Chondrocyte (in vitro differentiated cells): ENCODE data around the gene RERE. TPM values are rescaled to one million over a fixed set of nuclear protein-coding genes. Genes with fewer than 3 reads are reported as not detected.

Experiments used
- DNase-seq: peaks from one replicate; pipeline ENCODE4 v3.0.0; 2021; ENCODE audit warnings: mixed read lengths, low spot score
- H3K27ac Mint-ChIP-seq: one replicate; pipeline ENCODE4 v1.8.0; 2021; ENCODE audit warnings: mild to moderate bottlenecking, moderate library complexity, mixed read lengths; ENCODE audit not compliant: unreplicated experiment
- H3K27me3 Mint-ChIP-seq: 2 replicates; pipeline ENCODE4 v1.8.0; 2021; ENCODE audit warnings: low read depth, mixed read lengths
- H3K36me3 Mint-ChIP-seq: 2 replicates; pipeline ENCODE4 v1.8.0; 2021; ENCODE audit warnings: low read depth, mixed read lengths
- H3K4me1 Mint-ChIP-seq: 2 replicates; pipeline ENCODE4 v1.8.0; 2021; ENCODE audit warnings: low read depth, mild to moderate bottlenecking, mixed read lengths
- H3K4me3 Mint-ChIP-seq: one replicate; pipeline ENCODE4 v1.8.0; 2021; ENCODE audit warnings: mild to moderate bottlenecking, moderate library complexity, mixed read lengths; ENCODE audit not compliant: unreplicated experiment
- H3K9me3 Mint-ChIP-seq: 2 replicates; pipeline ENCODE4 v1.8.0; 2021; ENCODE audit warnings: low read depth, mixed read lengths
- CTCF ChIP-seq: fragments of 200-600 bp; sonication (generic); IDR thresholded peaks from 2 replicates; pipeline ENCODE4 v1.5.0; 2021; ENCODE audit warnings: antibody characterized with exemption, mild to moderate bottlenecking, moderate library complexity
- total RNA-seq: library from RNA; stranded (reverse); gene quantifications from 3 replicates; pipeline ENCODE4 v1.2.1, GENCODE V29; 2021

RERE gene
- total RNA-seq, 1 donor from 2014 or later, result 64.9 TPM

- Mint-ChIP-seq H3K27me3 (no peaks in the 10 kb centered on the region), H3K9me3 (no peaks in the 10 kb centered on the region), H3K36me3 (peaks cover 2% of the 10 kb centered on the region), H3K4me3 (no peak overlapping the region), H3K27ac (peak overlapping the region; percentile 97), H3K4me1 (peaks cover 56% of the 10 kb centered on the region)
- peak; percentile 48 for TF ChIP-seq CTCF
- no peak for DNase-seq
Observed at GRCh38 chr1:8465013-8465412, 352.4 kb downstream of the RERE start.

GRCh38 chr1:8464377-8464776 lies 353.1 kb downstream of the RERE start:
- Mint-ChIP-seq H3K4me1 (peaks cover 61% of the 10 kb centered on the region), H3K36me3 (peaks cover 2% of the 10 kb centered on the region), H3K27me3 (no peaks in the 10 kb centered on the region), H3K27ac (peak overlapping the region; percentile 97), H3K9me3 (no peaks in the 10 kb centered on the region), H3K4me3 (no peak overlapping the region)
- TF ChIP-seq CTCF, result no peak
- no peak for DNase-seq

GRCh38 chr1:8463144-8463927 lies 354.1 kb downstream of the RERE start:
- Mint-ChIP-seq H3K9me3 (no peaks in the 10 kb centered on the region), H3K36me3 (peaks cover 2% of the 10 kb centered on the region), H3K27me3 (no peaks in the 10 kb centered on the region), H3K4me3 (peak overlapping the region; percentile 52), H3K4me1 (peaks cover 62% of the 10 kb centered on the region), H3K27ac (peak overlapping the region; percentile 97)
- no peak for DNase-seq
- TF ChIP-seq CTCF, result peak; percentile 21

- no peaks in the 10 kb centered on the region for H3K27me3 Mint-ChIP-seq
- DNase-seq, result no peak
- H3K4me1 Mint-ChIP-seq, result peaks cover 66% of the 10 kb centered on the region
- H3K4me3 Mint-ChIP-seq, result no peak overlapping the region
- no peaks in the 10 kb centered on the region for H3K9me3 Mint-ChIP-seq
- TF ChIP-seq CTCF, result no peak
- peaks cover 2% of the 10 kb centered on the region for H3K36me3 Mint-ChIP-seq
- peak overlapping the region; percentile 78 for H3K27ac Mint-ChIP-seq
Observed at GRCh38 chr1:8462371-8462892, 355.0 kb downstream of the RERE start.

GRCh38 chr1:8461351-8462110 lies 355.9 kb downstream of the RERE start:
- Mint-ChIP-seq H3K9me3 (no peaks in the 10 kb centered on the region), H3K27me3 (no peaks in the 10 kb centered on the region), H3K27ac (peak overlapping the region; percentile 71), H3K4me1 (peaks cover 69% of the 10 kb centered on the region), H3K36me3 (peaks cover 2% of the 10 kb centered on the region), H3K4me3 (no peak overlapping the region)
- DNase-seq, result no peak
- TF ChIP-seq CTCF, result no peak
